ENCODE data around the gene TRIM13.

TRIM13 gene

DNA sequence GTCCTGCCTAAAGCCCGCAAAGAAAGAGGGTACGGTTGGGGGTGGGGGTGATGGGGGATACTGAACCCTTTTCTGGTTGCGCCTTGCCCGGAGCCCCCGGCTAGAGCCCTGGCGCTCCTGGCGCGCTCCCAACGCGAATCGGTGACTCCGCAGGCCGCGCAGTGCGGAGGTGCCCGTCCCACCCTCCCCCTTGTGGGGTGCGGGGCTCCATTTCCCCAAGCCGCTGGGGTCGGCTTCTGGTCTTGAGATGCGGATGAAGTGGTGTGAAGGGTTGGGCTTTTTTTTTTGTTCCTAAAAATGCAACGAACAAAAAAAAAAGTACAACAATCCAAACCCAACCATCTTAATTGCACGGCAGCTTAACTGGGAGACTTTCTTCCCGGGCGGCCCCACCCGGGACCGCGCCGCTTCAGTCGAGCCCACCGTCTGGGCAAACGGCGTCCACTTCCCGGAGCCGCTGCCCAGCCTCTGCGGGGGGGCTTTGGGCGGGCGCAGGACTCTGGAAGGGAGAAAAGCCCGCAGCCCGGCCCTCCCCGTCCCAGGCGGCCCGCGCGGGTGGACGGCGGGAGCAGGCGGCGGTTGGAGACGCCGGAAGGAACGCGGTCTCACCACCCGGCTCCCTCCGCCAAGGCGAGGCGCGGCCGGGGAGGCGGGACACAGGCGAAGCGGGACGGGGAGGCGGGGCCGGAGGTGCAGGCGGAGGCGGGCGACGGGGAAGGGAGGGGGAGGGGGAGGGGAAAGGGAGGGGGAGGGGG lies 504 bp upstream of the TRIM13 start:
- peak; percentile 91 to 94 for DNase-seq

GRCh38 chr13:49997955-49998354 lies 1.1 kb downstream of the TRIM13 start:
- DNase-seq = peak; percentile 7 to 13

- DNase-seq = peak in 1 of 2 donors; percentile 1
Observed at GRCh38 chr13:49998714-49999624, 2.1 kb downstream of the TRIM13 start.

- no peak for DNase-seq
Observed at GRCh38 chr13:50001287-50001686, 4.4 kb downstream of the TRIM13 start.

GRCh38 chr13:50006426-50007135 lies 9.7 kb downstream of the TRIM13 start:
- peak in 1 of 2 donors; percentile 1 for DNase-seq

- DNase-seq = peak in 1 of 2 donors; percentile 1
Observed at GRCh38 chr13:50011461-50011860, 14.6 kb downstream of the TRIM13 start.

GRCh38 chr13:50012396-50013169 lies 15.7 kb downstream of the TRIM13 start:
- DNase-seq = no peak

- no peak for DNase-seq
Observed at GRCh38 chr13:50014386-50014785, 17.5 kb downstream of the TRIM13 start.

DNA sequence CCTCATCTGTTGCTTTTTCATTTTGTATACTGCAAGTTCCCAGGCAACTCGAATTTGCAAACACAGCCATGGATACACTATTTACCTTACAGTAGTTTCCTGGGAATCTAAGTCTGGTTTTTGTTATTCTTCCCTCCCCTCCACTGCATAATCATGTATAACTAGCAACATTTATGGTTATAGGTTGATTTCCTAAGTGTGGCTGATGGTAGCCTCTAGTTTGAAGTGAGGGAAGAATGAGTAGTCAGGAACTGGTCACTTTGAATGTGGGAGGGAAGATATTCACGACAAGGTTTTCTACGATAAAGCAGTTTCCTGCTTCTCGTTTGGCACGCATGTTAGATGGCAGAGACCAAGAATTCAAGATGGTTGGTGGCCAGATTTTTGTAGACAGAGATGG lies 18.4 kb downstream of the TRIM13 start, which contains the start of gene KCNRG:
TSS of gene KCNRG (plus strand) at position 187 of the 400 bp plus-strand sequence. CDS start at position 237, 50 bp downstream.
- DNase-seq = no peak

DNA sequence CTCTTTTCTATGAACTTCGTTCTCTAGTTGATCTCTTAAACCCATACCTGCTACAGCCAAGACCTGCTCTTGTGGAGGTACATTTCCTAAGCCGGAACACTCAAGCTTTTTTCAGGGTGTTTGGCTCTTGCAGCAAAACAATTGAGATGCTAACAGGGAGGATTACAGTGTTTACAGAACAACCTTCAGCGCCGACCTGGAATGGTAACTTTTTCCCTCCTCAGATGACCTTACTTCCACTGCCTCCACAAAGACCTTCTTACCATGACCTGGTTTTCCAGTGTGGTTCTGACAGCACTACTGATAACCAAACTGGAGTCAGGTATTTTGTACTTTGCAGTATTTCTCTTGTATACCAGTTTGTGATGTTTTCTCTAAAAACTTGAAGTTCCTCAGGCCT lies 18.9 kb downstream of the TRIM13 start:
- no peak for DNase-seq

DNA sequence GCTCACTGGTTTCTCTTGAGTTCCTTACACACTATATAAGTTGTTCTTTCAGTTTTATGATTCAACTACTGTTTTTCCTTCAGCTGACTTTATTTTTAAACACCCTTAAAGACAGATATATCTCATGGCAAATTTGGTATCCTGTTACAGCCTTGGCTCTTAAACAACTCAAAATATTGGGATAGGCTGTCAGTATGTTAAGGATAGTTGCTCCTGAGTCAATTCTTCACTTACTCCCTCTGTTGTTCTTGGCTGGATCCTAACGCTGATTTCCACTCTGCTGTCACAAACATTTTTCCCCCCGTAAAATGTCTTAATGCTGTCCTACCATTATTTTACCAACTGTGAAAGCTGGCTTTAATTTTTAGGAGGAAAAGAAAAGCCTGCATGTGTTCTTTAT lies 19.6 kb downstream of the TRIM13 start:
- no peak for DNase-seq

- DNase-seq = no peak
Observed at GRCh38 chr13:50017819-50018218, 21.0 kb downstream of the TRIM13 start.

GRCh38 chr13:50025436-50025835 lies 28.6 kb downstream of the TRIM13 start:
- no peak for DNase-seq

- DNase-seq = no peak
Observed at GRCh38 chr13:50026788-50027473, 30.1 kb downstream of the TRIM13 start.

GRCh38 chr13:50030315-50030714 lies 33.5 kb downstream of the TRIM13 start:
- no peak for DNase-seq

- DNase-seq = no peak
Observed at GRCh38 chr13:50033725-50034124, 36.9 kb downstream of the TRIM13 start.

DNA sequence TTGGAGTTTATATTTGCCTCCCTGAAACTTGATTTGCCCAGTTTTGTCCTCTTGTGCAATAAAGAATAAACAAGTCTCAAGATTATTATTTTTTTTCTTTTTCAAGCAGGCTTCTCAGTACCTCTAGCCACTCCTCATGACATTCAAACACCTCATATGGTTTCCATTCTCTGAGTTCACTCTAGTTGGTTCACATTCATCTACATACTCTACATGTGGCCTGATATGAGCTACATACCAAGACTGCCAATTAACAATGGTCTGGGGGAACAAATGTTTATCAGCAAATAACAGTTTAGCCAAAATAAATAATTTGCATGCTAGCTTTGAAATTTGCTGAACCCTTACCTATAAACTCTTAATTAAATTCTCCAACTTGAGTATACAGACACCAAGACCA lies 40.9 kb downstream of the TRIM13 start:
- DNase-seq = no peak

DNA sequence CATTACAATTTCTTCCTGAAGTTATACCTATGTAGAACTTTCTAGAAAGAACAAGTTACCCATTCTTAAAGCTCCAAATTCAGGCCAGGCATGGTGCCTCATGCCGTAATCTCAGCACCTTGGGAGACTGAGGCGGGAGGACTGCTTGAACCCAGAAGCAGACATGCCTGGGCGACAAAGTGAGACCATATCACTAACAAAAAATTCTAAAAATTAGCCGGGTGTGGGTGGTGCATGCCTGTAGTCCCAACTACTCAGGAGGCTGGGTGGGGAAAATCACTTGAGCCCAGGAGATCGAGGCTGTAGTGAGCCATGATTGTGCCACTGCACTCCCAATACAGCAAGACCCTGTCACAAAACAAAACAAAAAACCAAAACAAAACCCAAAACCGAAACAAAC lies 41.4 kb downstream of the TRIM13 start:
- DNase-seq = no peak

GRCh38 chr13:50052478-50052877 lies 55.6 kb downstream of the TRIM13 start:
- no peak for DNase-seq

DNA sequence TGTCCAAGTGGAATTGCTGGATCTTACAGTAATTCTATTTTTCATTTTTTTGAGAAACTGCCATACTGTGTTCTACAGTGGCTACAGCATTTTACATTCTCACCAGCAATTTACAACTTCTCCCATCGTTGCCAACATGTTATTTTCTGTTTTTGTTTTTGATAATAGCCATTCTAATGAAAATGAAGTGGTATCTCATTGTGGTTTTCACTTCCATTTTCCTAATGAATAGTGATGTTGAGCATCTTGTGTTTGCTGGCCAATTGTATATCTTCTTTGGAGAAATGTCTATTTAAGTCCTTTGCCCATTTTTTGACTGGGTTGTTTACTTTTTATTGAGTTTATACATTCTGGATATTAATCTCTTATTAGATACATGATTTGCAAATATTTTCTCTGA lies 57.0 kb downstream of the TRIM13 start:
- DNase-seq = no peak

DNA sequence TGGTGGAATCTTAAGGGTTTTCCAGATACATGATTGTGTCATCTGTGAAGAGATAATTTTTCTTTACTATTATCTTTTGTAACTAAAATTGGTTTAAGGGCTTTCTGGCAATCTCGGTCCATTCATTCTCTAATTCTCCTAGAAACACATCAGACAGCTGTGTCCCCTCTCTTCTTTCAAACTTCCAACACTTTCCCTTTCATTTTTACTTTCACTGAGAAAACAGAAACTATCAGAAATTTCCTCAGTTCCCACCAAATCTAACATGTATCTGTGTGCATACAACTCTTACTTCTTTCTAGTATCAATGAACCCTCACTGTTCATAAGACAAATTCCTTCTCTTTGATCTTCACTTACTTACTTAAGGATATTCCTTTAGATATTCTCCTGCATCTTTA lies 58.6 kb downstream of the TRIM13 start:
- no peak for DNase-seq

DNA sequence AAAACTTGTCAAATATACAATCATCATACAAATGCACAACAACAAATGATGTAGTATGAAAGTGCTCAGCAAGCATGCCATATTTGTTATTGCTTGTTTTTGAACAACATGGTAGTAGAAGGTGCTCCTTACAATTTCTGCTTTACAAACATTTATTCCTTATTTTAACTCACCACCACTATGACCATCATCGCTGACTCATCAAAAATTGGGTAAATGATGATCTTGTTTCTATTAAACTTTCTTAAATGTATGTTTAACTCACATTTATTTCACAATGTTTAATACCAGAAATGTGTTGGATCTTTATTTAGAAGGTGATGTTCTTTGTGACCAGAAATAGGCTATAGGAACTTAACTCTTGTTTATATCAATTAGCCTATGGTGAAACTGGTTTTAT lies 63.9 kb downstream of the TRIM13 start:
- DNase-seq = no peak

Data from inflammatory macrophage (primary cell).